Measurements from ENCODE around the gene BAMBI. TPM values are rescaled to one million over a fixed set of nuclear protein-coding genes. Genes with fewer than 3 reads are reported as not detected.

Gene BAMBI
- polyA plus RNA-seq, 1 of the 3 experiments (the other 2 are of a cell fraction), result 2.8 TPM

DNA sequence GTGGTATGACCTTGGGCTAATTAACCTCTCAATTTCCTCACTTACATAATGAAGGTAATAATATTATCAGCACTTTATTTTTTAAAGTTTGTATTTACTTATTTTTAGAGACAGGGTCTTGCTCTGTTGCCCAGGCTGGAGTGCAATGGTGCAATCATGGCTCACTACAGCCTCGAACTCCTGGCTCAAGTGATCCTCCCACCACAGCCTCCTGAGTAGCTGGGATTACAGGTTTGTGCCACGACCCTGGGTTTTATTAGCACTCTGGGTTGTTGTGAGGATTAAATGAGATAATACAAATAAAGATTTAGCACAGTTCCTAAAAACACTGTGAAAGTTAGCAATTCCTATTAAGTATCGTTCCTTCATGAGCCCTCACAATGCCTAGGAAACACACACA, 14.7 kb downstream of the BAMBI start:
- H4K20me1 ChIP-seq (ENCODE audit: insufficient read depth), result no peaks in the 10 kb centered on the region

More for the DNA sequence above, 14.7 kb downstream of the BAMBI start:
- ChIA-PET POLR2A (no interaction called here), CTCF (interaction anchor here (1.6 to 2.0 kb wide), 2 partner anchors 11 to 28 kb away, joined by 5 read pairs; no protein-coding TSS in a partner anchor)
- no peaks in the 10 kb centered on the region for H3K9me3 ChIP-seq
- H3K27me3 ChIP-seq (ENCODE audit: insufficient read depth), result no peaks in the 10 kb centered on the region
- H3K36me3 ChIP-seq (replicated peaks in 1 of 2; ENCODE audit: control insufficient read depth in 1 of 2, insufficient read depth in 2 of 2, low read length in 1 of 2), result no peaks in the 10 kb centered on the region
- no peak for DNase-seq
- H3K4me1 ChIP-seq (ENCODE audit: control insufficient read depth in 1 of 2, insufficient read depth in 2 of 2, low read depth in 1 of 2, low read length in 1 of 2), result peaks cover 0 to 9% of the 10 kb centered on the region in 2 experiments; a peak in 2 of 4 replicates
- no peak overlapping the region for H3K27ac ChIP-seq (ENCODE audit: low read depth in 2 of 2, low read length in 1 of 2)
- TF ChIP-seq TCF12 (IDR thresholded peaks at IDR 0.05) (no peak), EZH2phosphoT487 (IDR thresholded peaks at IDR 0.05; ENCODE audit: borderline replicate concordance, low read depth) (no peak), FOXM1 (IDR thresholded peaks at IDR 0.05; ENCODE audit: low read depth) (no peak), TAF1 (IDR thresholded peaks at IDR 0.05; ENCODE audit: borderline replicate concordance, low read depth, low read length) (no peak), SIN3A (IDR thresholded peaks at IDR 0.05; ENCODE audit: borderline replicate concordance, low read depth, low read length) (no peak), TEAD4 (IDR thresholded peaks at IDR 0.05; ENCODE audit: borderline replicate concordance, insufficient read depth) (no peak), RAD21 (IDR thresholded peaks at IDR 0.05; ENCODE audit: low read length) (no peak), CTCF (IDR thresholded peaks at IDR 0.05) (no peak), NRF1 (IDR thresholded peaks at IDR 0.05; ENCODE audit: low read depth, low read length) (no peak), RFX5 (IDR thresholded peaks at IDR 0.05; ENCODE audit: low read length) (no peak), JUND (IDR thresholded peaks at IDR 0.05) (no peak), EP300 (IDR thresholded peaks at IDR 0.05; ENCODE audit: borderline replicate concordance in 1 of 2, low read depth in 1 of 2, low read length in 1 of 2) (no peak), YY1 (IDR thresholded peaks at IDR 0.05; ENCODE audit: low read depth) (no peak), GABPA (IDR thresholded peaks at IDR 0.05; ENCODE audit: low read depth) (no peak), POLR2AphosphoS5 (IDR thresholded peaks at IDR 0.05; ENCODE audit: low read depth, low read length) (no peak), MXI1 (IDR thresholded peaks at IDR 0.05; ENCODE audit: low read depth, low read length) (no peak), GATA2 (CRISPR knock-in tag; IDR thresholded peaks at IDR 0.05) (no peak), USF1 (IDR thresholded peaks at IDR 0.05; ENCODE audit: borderline replicate concordance, low read depth) (no peak)
- TF ChIP-seq, protein P1, sequence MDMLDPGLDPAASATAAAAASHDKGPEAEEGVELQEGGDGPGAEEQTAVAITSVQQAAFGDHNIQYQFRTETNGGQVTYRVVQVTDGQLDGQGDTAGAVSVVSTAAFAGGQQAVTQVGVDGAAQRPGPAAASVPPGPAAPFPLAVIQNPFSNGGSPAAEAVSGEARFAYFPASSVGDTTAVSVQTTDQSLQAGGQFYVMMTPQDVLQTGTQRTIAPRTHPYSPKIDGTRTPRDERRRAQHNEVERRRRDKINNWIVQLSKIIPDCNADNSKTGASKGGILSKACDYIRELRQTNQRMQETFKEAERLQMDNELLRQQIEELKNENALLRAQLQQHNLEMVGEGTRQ (IDR thresholded peaks at IDR 0.05; ENCODE audit: borderline replicate concordance, low read depth, low read length), result no peak
- TF ChIP-seq, protein P2, sequence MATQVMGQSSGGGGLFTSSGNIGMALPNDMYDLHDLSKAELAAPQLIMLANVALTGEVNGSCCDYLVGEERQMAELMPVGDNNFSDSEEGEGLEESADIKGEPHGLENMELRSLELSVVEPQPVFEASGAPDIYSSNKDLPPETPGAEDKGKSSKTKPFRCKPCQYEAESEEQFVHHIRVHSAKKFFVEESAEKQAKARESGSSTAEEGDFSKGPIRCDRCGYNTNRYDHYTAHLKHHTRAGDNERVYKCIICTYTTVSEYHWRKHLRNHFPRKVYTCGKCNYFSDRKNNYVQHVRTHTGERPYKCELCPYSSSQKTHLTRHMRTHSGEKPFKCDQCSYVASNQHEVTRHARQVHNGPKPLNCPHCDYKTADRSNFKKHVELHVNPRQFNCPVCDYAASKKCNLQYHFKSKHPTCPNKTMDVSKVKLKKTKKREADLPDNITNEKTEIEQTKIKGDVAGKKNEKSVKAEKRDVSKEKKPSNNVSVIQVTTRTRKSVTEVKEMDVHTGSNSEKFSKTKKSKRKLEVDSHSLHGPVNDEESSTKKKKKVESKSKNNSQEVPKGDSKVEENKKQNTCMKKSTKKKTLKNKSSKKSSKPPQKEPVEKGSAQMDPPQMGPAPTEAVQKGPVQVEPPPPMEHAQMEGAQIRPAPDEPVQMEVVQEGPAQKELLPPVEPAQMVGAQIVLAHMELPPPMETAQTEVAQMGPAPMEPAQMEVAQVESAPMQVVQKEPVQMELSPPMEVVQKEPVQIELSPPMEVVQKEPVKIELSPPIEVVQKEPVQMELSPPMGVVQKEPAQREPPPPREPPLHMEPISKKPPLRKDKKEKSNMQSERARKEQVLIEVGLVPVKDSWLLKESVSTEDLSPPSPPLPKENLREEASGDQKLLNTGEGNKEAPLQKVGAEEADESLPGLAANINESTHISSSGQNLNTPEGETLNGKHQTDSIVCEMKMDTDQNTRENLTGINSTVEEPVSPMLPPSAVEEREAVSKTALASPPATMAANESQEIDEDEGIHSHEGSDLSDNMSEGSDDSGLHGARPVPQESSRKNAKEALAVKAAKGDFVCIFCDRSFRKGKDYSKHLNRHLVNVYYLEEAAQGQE (IDR thresholded peaks at IDR 0.05; ENCODE audit: low read depth, low read length), result no peak
- H3K9me2 ChIP-seq, result no peaks in the 10 kb centered on the region
- 78% methylated on average over 3 of the region's 3 CpGs for WGBS (ENCODE audit: low lambda C conversion rate)
- no peak overlapping the region for H3K9ac ChIP-seq
- H3K4me2 ChIP-seq, result no peak overlapping the region
- no peaks in the 10 kb centered on the region for H3K79me2 ChIP-seq (ENCODE audit: insufficient read depth)
- no peak overlapping the region for H3K4me3 ChIP-seq (ENCODE audit: low read depth in 2 of 2, low read length in 1 of 2)
- H2AFZ ChIP-seq (ENCODE audit: low read depth), result no peak overlapping the region
- peaks cover 2% of the 10 kb centered on the region for H3F3A ChIP-seq (replicated peaks; ENCODE audit: insufficient read depth)

Measured in SK-N-SH (cell line).